ENCODE measurements around the gene KRABD2.

DNA sequence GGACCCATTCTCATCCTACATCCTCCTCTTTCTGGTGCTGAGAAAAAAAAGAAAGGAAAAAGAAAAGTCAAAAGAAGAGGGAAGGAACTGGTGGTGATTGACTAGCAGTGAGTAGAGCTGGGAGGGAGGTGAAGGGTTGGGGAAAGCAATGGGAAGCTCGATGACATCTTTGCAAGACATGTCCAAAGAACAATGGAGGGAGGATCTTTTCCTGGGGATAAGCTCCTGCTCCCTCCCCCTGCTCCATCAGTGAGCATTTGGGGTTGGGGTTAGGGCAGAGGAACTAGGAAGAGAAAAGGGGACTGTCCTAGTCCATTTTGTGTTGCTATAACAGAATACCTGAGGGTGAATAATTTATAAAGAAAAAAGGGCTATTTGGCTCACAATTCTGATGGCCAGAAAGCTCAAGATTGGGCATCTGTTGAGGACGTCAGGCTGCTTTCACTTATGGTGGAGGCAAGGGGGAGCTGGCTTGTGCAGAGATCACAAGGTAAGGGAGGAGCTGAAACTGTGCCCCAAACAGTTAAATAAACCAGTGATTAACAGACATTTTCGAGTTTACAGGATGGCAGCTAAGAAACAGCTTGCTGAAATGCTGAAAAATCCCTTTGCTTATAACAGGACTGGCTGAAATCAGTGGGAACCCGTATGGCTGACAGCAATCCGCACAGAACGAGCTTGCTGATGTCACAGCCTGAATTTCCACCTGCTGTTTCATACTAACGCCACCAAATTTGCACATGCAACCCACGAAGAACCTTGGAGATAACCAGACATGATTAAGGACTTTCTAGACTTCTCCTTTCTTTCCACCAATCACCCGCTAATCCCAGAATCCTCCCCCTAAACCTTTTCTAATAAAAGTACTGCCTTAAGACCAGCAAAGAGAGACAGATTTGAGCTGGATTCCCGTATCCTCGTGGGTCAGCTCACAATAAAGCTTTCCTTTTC lies 38.4 kb downstream of the KRABD2 start:
- TF ChIP-seq CTCF (IDR thresholded peaks at IDR 0.05) = no peak
- no peak for TF ChIP-seq EZH2 (IDR thresholded peaks at IDR 0.05)

Data from neural progenitor cell (in vitro differentiated cells).